ENCODE results near the gene CGA.

Gene CGA

DNA sequence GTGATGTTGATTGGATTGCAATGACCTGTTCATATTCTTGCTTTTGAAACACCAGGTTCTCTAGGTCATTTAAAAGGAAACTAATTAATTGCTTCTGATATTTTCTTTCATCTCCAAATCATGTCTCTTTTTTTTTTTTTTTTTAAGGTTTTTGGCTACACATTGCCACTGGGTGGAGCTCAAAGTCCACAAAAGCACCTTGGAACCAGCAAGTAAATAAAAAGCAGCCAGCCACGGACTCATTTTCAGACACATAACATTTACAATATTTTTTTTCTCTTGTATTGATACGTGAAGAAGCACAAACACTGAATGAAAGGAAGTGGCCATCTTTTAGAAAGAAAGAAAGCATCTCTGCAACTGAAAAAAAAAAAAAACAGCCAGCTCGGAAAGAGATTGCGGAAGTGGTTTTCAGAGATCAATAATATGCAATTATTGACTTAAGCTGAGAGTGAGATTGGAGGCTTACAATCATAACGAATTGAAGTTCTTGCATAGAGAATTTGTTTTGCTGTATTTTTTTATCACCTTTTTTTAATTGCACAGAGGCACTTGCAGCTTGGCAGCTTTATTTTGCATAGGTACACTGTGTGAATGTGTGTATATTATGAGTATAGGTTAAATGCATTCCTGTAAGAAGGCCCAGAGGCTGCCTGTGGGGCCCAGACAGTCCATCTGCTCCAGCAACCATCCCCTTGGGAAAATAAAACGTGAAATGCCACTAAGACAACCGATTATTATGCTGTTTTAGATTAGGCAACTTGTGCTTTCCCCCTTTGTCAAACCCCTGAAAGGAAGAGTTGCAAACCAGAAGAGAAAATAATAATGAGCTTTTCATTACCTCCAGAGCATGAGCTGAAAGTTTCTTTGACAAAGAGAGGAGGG lies 28.2 kb downstream of the CGA start:
- in situ Hi-C loops (cut with MboI; ENCODE audit: low pct_unique_long_range_greater_than_20kb, low sequenced_read_pairs, unreplicated experiment), result no loop called here
- peak; percentile 64 for DNase-seq (ENCODE audit: low spot score)

DNA sequence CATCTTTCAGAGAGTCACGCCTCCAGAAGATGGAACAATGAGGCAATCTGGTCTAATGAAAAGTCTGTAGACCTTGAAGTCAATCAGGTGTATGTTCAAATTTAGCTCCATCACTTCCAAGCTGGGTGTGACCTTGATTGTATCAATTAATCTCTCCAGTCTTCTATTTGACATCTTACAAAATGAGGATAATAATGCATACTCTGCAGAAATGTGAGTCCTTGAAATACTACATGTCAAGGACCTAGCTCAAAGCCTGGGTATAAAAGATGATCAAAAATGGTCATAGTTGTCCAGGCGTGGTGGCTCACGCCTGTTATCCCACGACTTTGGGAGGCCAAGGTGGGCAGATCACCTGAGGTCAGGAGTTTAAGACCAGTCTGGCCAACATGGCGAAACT lies 29.8 kb downstream of the CGA start:
- DNase-seq (ENCODE audit: low spot score), result no peak
- in situ Hi-C loops (cut with MboI; ENCODE audit: low pct_unique_long_range_greater_than_20kb, low sequenced_read_pairs, unreplicated experiment), result no loop called here

More for the DNA sequence above, 28.2 kb downstream of the CGA start:
- TF ChIP-seq, protein P1, sequence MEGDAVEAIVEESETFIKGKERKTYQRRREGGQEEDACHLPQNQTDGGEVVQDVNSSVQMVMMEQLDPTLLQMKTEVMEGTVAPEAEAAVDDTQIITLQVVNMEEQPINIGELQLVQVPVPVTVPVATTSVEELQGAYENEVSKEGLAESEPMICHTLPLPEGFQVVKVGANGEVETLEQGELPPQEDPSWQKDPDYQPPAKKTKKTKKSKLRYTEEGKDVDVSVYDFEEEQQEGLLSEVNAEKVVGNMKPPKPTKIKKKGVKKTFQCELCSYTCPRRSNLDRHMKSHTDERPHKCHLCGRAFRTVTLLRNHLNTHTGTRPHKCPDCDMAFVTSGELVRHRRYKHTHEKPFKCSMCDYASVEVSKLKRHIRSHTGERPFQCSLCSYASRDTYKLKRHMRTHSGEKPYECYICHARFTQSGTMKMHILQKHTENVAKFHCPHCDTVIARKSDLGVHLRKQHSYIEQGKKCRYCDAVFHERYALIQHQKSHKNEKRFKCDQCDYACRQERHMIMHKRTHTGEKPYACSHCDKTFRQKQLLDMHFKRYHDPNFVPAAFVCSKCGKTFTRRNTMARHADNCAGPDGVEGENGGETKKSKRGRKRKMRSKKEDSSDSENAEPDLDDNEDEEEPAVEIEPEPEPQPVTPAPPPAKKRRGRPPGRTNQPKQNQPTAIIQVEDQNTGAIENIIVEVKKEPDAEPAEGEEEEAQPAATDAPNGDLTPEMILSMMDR (IDR thresholded peaks at IDR 0.05; ENCODE audit: extremely low read depth, insufficient read depth, missing control alignments), result peak; percentile 62

DNA sequence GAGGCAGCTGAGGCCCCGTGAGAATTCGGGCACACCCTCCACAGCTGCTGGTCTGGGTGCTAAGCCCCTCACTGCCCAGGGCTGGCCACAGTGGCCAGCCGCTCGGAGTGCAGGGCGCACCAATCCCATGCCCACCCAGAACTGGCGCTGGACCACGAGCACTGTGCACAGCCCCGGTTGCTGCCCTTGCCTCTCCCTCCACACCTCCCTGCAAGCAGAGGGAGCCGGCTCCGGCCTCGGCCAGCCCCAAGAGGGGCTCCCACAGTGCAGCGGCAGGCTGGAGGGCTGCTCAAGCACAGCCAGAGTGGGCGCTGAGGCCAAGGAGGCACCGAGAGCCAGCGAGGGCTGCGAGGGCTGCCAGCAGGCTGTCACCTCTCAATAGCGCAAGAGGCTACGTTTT lies 35.0 kb downstream of the CGA start:
- no peak for DNase-seq (ENCODE audit: low spot score)
- in situ Hi-C loops (cut with MboI; ENCODE audit: low pct_unique_long_range_greater_than_20kb, low sequenced_read_pairs, unreplicated experiment), result no loop called here
- TF ChIP-seq, protein P1 (IDR thresholded peaks at IDR 0.05; ENCODE audit: extremely low read depth, insufficient read depth, missing control alignments), result no peak

More for the DNA sequence above, 29.8 kb downstream of the CGA start:
- TF ChIP-seq, protein P1 (IDR thresholded peaks at IDR 0.05; ENCODE audit: extremely low read depth, insufficient read depth, missing control alignments), result no peak

DNA sequence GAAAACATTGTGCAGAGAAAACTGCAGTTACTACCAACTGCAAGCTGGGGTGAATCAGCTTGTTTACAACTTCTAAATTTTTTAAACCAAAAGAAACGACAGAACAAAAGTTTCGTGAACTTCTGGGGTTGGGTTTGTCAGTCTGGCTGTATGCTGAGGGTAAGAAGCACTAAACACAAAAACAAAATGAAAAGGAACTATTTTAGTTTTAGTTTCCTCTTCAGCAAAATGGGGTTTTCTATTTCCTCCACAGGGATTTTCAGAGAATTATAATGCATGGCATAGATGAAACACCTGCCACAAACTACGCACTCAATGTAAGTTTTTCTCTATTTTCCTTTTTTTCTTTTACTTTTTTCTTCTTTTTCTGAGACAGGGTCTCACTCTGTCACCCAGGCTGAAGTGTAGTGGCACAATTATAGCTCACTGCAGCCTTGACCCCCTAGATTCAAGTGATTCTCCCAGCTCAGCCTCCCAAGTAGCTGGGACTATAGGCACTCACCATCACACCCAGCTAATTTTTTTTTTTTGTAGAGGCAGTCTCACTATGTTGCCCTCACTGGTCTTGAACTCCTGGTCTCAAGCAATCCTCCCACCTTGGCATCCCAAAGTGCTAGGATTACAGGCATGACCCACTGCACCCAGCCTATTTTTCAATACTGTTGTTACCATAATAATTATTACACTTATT lies 40.6 kb downstream of the CGA start:
- in situ Hi-C loops (cut with MboI; ENCODE audit: low pct_unique_long_range_greater_than_20kb, low sequenced_read_pairs, unreplicated experiment), result no loop called here
- TF ChIP-seq, protein P1 (IDR thresholded peaks at IDR 0.05; ENCODE audit: extremely low read depth, insufficient read depth, missing control alignments), result no peak
- no peak for DNase-seq (ENCODE audit: low spot score)

DNA sequence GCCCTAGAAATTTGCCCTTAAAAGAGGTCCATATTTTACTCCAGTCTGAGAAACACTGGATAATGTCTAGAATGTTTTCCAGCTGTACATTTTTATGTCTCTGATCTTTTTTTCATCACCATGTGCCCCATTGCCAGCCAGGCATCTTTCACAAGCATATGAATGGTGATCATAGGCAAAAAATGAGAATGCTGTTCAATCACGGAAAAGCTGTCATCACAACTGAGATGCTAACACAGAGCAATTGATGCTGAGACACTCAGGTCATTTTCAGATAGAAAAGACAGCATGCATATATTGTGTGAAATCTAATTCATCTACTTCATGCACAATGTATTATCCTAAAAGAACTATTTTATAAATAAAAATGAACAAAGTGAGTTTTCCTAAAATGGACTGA lies 41.6 kb downstream of the CGA start:
- TF ChIP-seq, protein P1 (IDR thresholded peaks at IDR 0.05; ENCODE audit: extremely low read depth, insufficient read depth, missing control alignments), result no peak
- in situ Hi-C loops (cut with MboI; ENCODE audit: low pct_unique_long_range_greater_than_20kb, low sequenced_read_pairs, unreplicated experiment), result no loop called here
- DNase-seq (ENCODE audit: low spot score), result no peak

DNA sequence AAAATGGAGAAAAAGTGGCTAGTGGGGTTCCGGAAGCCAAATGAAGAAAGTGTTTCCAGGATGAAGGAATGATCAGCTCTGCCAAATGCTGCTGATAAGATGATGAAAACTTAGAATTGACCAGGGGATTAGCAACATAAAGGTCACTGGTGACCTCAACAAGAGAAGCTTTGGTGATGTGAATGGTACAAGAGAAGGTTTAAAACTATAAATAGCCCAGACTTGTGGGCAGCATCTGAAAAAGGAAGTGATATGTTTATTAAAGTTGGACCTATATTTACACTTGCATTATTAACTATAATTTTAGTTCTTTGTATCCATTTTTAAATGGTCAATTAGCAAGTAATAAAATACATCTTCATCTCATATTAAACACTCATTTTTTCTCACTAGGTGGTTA lies 45.1 kb downstream of the CGA start:
- TF ChIP-seq, protein P1 (IDR thresholded peaks at IDR 0.05; ENCODE audit: extremely low read depth, insufficient read depth, missing control alignments), result no peak
- DNase-seq (ENCODE audit: low spot score), result no peak
- in situ Hi-C loops (cut with MboI; ENCODE audit: low pct_unique_long_range_greater_than_20kb, low sequenced_read_pairs, unreplicated experiment), result no loop called here
